ENCODE data around the gene SLC16A5. TPM values are rescaled to one million over a fixed set of nuclear protein-coding genes. Genes with fewer than 3 reads are reported as not detected.

The SLC16A5 gene, protein sequence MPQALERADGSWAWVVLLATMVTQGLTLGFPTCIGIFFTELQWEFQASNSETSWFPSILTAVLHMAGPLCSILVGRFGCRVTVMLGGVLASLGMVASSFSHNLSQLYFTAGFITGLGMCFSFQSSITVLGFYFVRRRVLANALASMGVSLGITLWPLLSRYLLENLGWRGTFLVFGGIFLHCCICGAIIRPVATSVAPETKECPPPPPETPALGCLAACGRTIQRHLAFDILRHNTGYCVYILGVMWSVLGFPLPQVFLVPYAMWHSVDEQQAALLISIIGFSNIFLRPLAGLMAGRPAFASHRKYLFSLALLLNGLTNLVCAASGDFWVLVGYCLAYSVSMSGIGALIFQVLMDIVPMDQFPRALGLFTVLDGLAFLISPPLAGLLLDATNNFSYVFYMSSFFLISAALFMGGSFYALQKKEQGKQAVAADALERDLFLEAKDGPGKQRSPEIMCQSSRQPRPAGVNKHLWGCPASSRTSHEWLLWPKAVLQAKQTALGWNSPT
- total RNA-seq (ENCODE audit: low replicate concordance), result 0.60 and 2.8 TPM in 2 replicates

DNA sequence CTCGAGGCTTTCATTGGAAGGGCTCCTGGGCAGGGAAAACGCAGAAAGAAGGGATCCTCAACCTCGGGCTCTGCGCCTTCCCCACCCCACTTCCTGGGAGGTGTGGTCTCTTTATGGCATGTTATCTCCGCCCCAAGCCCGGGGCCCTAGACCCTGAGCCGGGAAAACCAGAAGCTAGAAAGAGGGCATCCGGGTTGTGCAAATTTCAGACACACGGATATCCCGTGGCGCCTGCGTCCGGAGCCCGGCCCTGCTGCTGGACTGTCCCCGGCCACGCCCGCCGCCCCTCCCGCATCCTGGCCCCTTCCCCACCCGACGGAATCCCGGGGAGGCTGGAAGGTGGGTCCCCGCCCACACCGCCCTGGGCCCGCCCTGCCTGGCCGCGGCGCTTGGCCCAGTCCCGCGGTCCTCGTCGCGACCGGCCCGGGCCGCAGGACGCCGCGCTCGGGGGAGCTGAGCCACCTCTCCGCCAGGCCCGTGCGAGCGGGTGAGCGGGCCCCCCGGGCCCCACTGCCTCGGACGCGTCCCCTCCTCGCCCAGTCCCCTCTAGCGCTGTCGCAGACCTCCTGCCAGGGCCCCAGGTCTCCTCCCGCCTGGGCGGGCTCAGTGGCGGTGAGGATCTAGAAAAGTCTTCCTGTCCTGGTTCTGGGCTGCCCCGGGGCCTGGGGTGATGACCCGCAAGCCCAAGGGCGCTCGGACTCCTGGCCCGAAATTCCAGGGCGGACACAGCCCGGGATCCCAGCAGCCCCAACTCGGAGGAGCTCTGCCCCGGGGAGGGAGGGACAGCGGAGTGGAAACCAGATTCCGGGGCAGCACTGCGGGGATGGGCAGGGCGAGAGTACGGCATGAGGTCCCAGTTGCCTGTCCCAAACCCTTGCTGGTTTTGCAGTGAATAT lies at the start of gene SLC16A5:
Gene SLC16A5 (plus strand): TSS at position 397 of the 896 bp plus-strand sequence. CDS start 5,683 bp downstream, outside the sequence.

DNA sequence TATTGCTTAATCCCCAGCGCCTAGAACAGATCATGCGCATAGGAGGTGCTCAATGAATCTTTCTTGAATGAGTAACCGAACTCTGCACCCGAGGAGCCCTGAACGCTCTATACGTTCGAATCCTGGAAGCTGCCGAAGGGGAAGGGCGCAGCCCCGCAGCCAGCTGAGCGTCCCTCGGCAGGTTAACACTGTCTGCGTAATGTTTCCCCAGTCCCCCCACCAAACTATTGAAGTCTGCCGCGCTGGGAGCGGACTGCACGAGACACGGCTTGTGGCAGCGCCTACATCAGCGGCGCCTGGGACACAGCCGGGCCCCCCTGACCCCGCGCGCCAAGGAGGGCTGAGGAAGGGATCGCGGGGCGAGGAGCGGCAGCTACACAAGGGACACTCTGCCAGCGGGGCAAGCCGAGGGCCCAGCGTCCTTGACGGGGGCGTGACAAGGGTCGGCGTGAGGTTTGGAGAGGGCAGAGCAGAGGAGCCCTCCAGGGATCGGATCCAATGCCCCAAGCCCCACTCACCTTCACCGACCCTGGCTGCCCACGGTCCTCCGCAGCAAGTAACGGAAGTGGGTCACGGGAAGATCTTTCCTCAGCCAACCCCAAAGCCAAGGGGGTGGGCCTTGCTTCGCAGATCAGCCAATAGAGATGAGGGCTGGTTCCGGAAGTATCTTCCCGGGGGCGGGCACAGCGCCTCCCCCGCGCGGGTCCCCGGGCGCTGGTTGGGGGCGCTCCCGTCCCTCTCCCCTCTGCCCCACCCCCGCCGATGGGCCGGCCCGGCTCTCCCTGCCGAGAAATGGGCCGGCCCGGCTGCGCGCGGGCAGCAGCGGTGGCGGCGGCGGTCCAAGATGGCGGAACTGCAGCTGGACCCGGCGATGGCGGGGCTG lies 41.1 kb upstream of the SLC16A5 start, which contains the start of the genes ATP5PD and KCTD2:
Gene ATP5PD (minus strand): TSS at position 563 of the 883 bp plus-strand sequence. CDS start 4,319 bp downstream, outside the sequence.
Gene KCTD2 (plus strand): TSS at position 819 of the 883 bp plus-strand sequence. CDS start 26 bp downstream, at position 845.

DNA sequence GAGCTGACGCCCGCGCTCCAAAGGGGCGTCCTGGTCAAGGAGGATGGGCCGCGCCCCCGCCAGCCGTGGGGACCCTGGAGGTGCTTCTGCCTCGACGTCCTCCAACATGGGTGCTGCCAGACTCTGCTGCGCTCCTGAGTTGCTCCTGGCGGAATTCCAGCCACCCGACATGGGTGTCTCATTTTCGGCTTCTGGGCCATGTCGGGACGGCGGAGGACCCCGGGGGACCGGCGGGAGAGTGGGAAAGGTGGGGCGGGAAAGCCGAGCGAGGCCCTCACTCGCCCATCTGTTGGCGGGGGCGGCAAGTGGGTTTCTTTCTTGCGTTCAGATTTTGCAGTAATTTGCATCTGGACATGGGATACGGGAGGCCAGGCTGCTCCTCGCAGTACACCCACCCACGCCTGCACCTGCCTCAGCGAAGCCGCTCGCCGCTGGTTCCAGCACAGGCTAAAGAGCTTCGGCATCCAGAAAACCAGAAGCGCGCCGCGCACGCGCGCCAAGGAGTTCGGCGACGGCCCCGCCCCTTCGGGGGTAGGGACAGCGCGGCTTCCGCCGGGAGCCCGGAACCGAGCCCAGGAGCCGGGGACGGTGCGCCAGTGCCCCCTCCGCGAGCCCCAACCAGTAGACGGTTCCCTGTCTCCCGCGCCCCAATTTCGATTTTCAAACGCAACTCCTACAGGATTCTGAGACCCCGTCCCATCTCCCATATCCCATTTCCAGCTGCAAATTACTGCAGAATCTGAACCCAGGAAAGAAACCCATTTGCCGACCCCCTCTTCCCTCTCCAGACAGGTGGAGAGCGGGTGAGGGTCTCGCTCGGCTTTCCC lies 21.9 kb downstream of the SLC16A5 start, which contains the start of gene ARMC7:
Gene ARMC7 (plus strand): TSS at position 563 of the 827 bp plus-strand sequence. CDS start 320 bp downstream, outside the sequence.

DNA sequence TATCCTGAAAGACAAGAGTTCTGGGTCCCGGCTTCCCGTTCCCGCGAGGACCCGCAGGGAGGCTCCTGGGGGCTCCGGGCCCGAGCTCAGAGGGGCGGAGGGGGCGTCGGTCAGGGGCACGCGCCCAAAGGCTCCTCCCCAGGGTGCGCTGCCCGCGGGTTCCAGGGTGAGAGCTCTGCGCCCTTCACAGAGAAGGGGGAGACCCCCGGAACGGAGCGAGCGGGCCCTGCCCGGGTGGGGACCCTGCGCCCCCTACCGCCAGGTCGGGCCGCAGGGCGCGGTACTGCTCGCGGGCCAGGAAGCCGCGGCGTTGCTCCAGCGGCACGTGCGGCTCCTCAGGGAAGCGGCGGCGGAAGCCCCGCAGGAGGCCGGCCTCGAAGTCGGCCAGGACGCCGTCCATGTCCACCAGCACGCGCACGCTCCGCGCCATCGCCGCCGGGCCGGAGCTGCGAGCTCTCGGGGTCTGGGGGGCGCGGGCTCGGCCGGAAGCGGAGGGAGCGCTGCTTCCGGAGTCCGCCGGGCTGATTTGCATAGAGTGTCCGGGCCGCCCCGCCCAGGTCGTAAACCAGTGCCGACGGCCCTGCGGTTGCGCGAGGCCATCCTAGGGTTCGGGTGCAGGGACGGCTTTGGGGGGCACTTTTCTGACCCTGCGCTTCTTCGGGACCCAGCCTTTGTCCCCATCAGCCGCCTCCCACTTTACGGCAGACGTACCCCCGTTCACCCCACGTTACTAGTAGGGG lies 43.7 kb downstream of the SLC16A5 start, which contains the start of gene NT5C:
Gene NT5C (minus strand): TSS at position 465 of the 740 bp plus-strand sequence. CDS start 35 bp downstream, at position 430.

DNA sequence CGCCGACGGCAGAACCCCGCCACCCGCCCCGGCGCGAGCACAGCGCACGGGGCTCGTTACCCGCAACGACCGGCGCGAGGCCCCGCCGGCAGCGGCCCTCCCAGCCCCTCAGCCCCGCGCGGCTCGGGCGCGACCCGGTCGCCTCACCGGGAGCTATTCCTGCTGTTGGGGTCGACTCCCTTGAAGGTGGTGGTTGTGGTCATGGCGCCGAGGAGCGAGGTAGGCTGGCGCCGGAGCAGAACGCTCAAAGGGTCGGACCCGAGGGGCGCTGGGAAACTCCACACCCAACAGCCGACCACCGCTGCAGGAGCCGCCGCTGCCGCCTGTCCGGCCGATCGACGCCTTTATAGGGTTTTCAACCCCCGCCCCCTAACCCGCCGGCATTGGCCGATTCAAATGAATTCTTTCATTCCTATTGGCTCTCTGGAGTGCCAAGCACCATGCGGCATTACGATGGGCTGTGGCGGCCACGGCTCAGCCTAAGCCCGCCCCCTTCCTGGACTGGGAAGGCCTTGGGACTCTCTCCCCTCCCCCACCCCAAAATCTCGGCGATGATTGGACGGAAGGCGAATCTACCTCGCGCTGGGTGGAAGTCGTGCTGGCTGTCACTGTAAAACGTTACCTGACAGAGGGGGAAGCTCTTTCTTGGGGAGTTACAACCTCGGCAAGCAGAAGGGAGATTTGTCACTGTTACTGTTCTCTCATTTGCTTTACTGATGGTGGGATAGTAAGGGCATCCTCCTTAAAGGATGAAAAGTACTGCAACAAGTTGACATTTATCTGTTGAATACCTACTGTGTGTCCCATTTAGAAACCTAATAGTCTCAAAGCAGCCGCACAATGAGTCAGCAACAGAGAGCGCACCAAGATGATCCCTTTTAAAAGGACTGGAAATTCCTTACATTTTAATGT lies 66.7 kb downstream of the SLC16A5 start, which contains the start of gene JPT1:
Gene JPT1 (minus strand): TSS at position 318 of the 912 bp plus-strand sequence. CDS start 115 bp downstream, at position 203.

Other genes with a start within 250 kb of the SLC16A5 start
- 0.15 and 0.23 TPM in 2 replicates for gene GRIN2C, start 228.1 kb upstream of the SLC16A5 start, total RNA-seq (ENCODE audit: low replicate concordance)
- gene FDXR, start 215.0 kb upstream of the SLC16A5 start, total RNA-seq (ENCODE audit: low replicate concordance), result 36.2 and 37.7 TPM in 2 replicates
- gene FADS6, start 194.3 kb upstream of the SLC16A5 start, total RNA-seq (ENCODE audit: low replicate concordance), result not detected in 2 replicates
- not detected in 2 replicates for gene USH1G, start 164.7 kb upstream of the SLC16A5 start, total RNA-seq (ENCODE audit: low replicate concordance)
- not detected in 2 replicates for gene OTOP2, start 163.7 kb upstream of the SLC16A5 start, total RNA-seq (ENCODE audit: low replicate concordance)
- gene OTOP3, start 152.1 kb upstream of the SLC16A5 start, total RNA-seq (ENCODE audit: low replicate concordance), result not detected in 2 replicates
- gene HID1, start 115.2 kb upstream of the SLC16A5 start, total RNA-seq (ENCODE audit: low replicate concordance), result 0.23 and 0.90 TPM in 2 replicates
- gene CDR2L, start 100.3 kb upstream of the SLC16A5 start, total RNA-seq (ENCODE audit: low replicate concordance), result 5.4 and 14.8 TPM in 2 replicates
- gene MRPL58, start 75.3 kb upstream of the SLC16A5 start, total RNA-seq (ENCODE audit: low replicate concordance), result 17.1 and 27.8 TPM in 2 replicates
- gene ATP5PD, start 41.0 kb upstream of the SLC16A5 start, total RNA-seq (ENCODE audit: low replicate concordance), result 236 and 296 TPM in 2 replicates
- 10.4 and 26.4 TPM in 2 replicates for gene KCTD2, start 40.7 kb upstream of the SLC16A5 start, total RNA-seq (ENCODE audit: low replicate concordance)
- 2.0 and 2.1 TPM in 2 replicates for gene ARMC7, start 22.0 kb downstream of the SLC16A5 start, total RNA-seq (ENCODE audit: low replicate concordance)
- gene NT5C, start 43.8 kb downstream of the SLC16A5 start, total RNA-seq (ENCODE audit: low replicate concordance), result 20.4 and 54.6 TPM in 2 replicates
- gene JPT1, start 66.6 kb downstream of the SLC16A5 start, total RNA-seq (ENCODE audit: low replicate concordance), result 16.0 and 107 TPM in 2 replicates
- gene SUMO2, start 95.0 kb downstream of the SLC16A5 start, total RNA-seq (ENCODE audit: low replicate concordance), result 148 and 219 TPM in 2 replicates
- gene NUP85, start 117.7 kb downstream of the SLC16A5 start, total RNA-seq (ENCODE audit: low replicate concordance), result 24.6 and 28.5 TPM in 2 replicates
- gene GGA3, start 173.7 kb downstream of the SLC16A5 start, total RNA-seq (ENCODE audit: low replicate concordance), result 10.5 and 18.5 TPM in 2 replicates
- 34.2 and 58.6 TPM in 2 replicates for gene MRPS7, start 173.9 kb downstream of the SLC16A5 start, total RNA-seq (ENCODE audit: low replicate concordance)
- 7.1 and 10.4 TPM in 2 replicates for gene MIF4GD, start 183.3 kb downstream of the SLC16A5 start, total RNA-seq (ENCODE audit: low replicate concordance)
- 4.9 and 5.4 TPM in 2 replicates for gene SLC25A19, start 201.5 kb downstream of the SLC16A5 start, total RNA-seq (ENCODE audit: low replicate concordance)